ENCODE data around the gene TRAPPC2B.
"Not testable (repeated sequence)": the region's sequence is repeated elsewhere in the genome, so short reads cannot be mapped to it uniquely, and the experiment has no call there.

Gene TRAPPC2B

DNA sequence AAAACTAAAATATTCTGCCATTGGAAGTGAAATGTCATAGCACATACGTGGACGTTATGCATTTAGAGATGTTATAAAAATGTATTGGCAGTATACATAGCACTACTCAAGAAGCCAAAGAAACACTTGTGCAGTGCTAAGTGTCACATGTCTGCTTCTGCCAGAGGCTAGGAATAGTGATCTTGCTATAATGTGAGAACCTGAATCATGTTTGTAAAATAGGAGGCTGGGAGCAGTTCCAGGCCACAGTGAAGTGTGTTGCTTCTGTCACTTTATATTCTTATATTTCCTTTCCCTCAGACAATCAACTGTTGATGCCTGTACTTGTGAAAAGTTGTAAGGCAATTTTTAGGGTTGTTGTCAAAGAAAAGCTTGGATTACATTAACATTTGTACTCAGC, 3.4 kb downstream of the TRAPPC2B start:
- DNase-seq: no peak
- H3K9ac ChIP-seq (ENCODE audit: low read length): no peak overlapping the region
- TF ChIP-seq CTCF (IDR thresholded peaks at IDR 0.05; ENCODE audit: low read length) (no peak), EZH2phosphoT487 (IDR thresholded peaks at IDR 0.05; ENCODE audit: low read length) (no peak), EZH2 (optimal IDR thresholded peaks at IDR 0.05; ENCODE audit: low read depth, low read length) (no peak)
- peaks cover 5% of the 10 kb centered on the region; the same call in 1 of the 2 replicates for H3F3A ChIP-seq (ENCODE audit: insufficient read depth, low read length)
- no peak overlapping the region for H2AFZ ChIP-seq (ENCODE audit: low read length)
- H3K9me2 ChIP-seq (replicated peaks; ENCODE audit: insufficient read depth, low read length): no peaks in the 10 kb centered on the region
- no peaks in the 10 kb centered on the region for H4K20me1 ChIP-seq (ENCODE audit: insufficient read depth, low read length)
- H3K4me3 ChIP-seq (ENCODE audit: low read length): no peak overlapping the region
- no peak overlapping the region for H3K4me2 ChIP-seq (ENCODE audit: low read depth, low read length)
- no peaks in the 10 kb centered on the region for H3K27me3 ChIP-seq (replicated peaks; ENCODE audit: insufficient read depth, low read length)
- H3K4me1 ChIP-seq (ENCODE audit: low read length): no peaks in the 10 kb centered on the region
- peaks cover 7% of the 10 kb centered on the region; the same call in 1 of the 2 replicates for H3K79me2 ChIP-seq (ENCODE audit: low read length)
- H3K27ac ChIP-seq (ENCODE audit: low read length): no peak overlapping the region
- no peaks in the 10 kb centered on the region for H3K9me3 ChIP-seq (replicated peaks; ENCODE audit: insufficient read depth, low read length)
- H3K36me3 ChIP-seq (replicated peaks; ENCODE audit: insufficient read depth, low read length): no peaks in the 10 kb centered on the region

GRCh38 chr19:57374179-57374578, 10.8 kb downstream of the TRAPPC2B start:
- Histone ChIP-seq H3K4me1 (ENCODE audit: low read length) (no peaks in the 10 kb centered on the region), H3K27ac (ENCODE audit: low read length) (no peak overlapping the region), H3F3A (ENCODE audit: insufficient read depth, low read length) (no peaks in the 10 kb centered on the region), H3K9ac (ENCODE audit: low read length) (no peak overlapping the region), H3K9me3 (replicated peaks; ENCODE audit: insufficient read depth, low read length) (no peaks in the 10 kb centered on the region), H3K4me3 (ENCODE audit: low read length) (no peak overlapping the region), H3K9me2 (replicated peaks; ENCODE audit: insufficient read depth, low read length) (no peaks in the 10 kb centered on the region), H3K27me3 (replicated peaks; ENCODE audit: insufficient read depth, low read length) (no peaks in the 10 kb centered on the region), H3K79me2 (ENCODE audit: low read length) (no peaks in the 10 kb centered on the region), H2AFZ (ENCODE audit: low read length) (no peak overlapping the region), H3K4me2 (ENCODE audit: low read depth, low read length) (no peak overlapping the region), H3K36me3 (replicated peaks; ENCODE audit: insufficient read depth, low read length) (no peaks in the 10 kb centered on the region), H4K20me1 (ENCODE audit: insufficient read depth, low read length) (no peaks in the 10 kb centered on the region)
- no peak for DNase-seq
- no peak for TF ChIP-seq CTCF (IDR thresholded peaks at IDR 0.05; ENCODE audit: low read length)
- no peak for TF ChIP-seq EZH2 (optimal IDR thresholded peaks at IDR 0.05; ENCODE audit: low read depth, low read length)
- TF ChIP-seq EZH2phosphoT487 (IDR thresholded peaks at IDR 0.05; ENCODE audit: low read length): no peak

DNA sequence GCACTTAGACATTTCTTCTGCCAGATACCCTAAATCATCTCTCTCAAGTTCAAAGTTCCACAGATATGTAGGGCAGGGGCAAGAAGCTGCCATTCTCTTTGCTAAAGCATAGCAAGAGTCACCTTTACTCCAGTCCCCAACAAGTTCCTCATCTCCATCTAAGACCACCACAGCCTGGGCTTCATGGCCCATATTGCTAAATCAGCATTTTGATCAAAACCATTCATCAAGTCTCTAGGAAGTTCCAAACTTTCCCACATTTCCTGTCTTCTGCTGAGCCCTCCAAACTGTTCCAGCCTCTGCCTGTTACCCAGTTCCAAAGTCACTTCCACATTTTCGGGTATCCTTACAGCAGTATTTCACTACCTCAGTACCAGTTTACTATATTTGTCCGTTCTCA, 11.3 kb downstream of the TRAPPC2B start:
- H3K36me3 ChIP-seq (replicated peaks; ENCODE audit: insufficient read depth, low read length); H3K9me2 ChIP-seq (replicated peaks; ENCODE audit: insufficient read depth, low read length); H3K4me2 ChIP-seq (ENCODE audit: low read depth, low read length); H3F3A ChIP-seq (ENCODE audit: insufficient read depth, low read length); H3K27me3 ChIP-seq (replicated peaks; ENCODE audit: insufficient read depth, low read length); H3K27ac ChIP-seq (ENCODE audit: low read length); H3K4me3 ChIP-seq (ENCODE audit: low read length); H3K9ac ChIP-seq (ENCODE audit: low read length); H3K4me1 ChIP-seq (ENCODE audit: low read length); H3K79me2 ChIP-seq (ENCODE audit: low read length); H2AFZ ChIP-seq (ENCODE audit: low read length); H3K9me3 ChIP-seq (replicated peaks; ENCODE audit: insufficient read depth, low read length); H4K20me1 ChIP-seq (ENCODE audit: insufficient read depth, low read length); DNase-seq: not testable (repeated sequence)

GRCh38 chr19:57376151-57376550, 12.8 kb downstream of the TRAPPC2B start:
- Histone ChIP-seq H3K4me2 (ENCODE audit: low read depth, low read length) (no peak overlapping the region), H3K36me3 (replicated peaks; ENCODE audit: insufficient read depth, low read length) (no peaks in the 10 kb centered on the region), H3K9me2 (replicated peaks; ENCODE audit: insufficient read depth, low read length) (no peaks in the 10 kb centered on the region), H3K79me2 (ENCODE audit: low read length) (no peaks in the 10 kb centered on the region), H3K27ac (ENCODE audit: low read length) (no peak overlapping the region), H3F3A (ENCODE audit: insufficient read depth, low read length) (no peaks in the 10 kb centered on the region), H2AFZ (ENCODE audit: low read length) (no peak overlapping the region), H3K9ac (ENCODE audit: low read length) (no peak overlapping the region), H3K9me3 (replicated peaks; ENCODE audit: insufficient read depth, low read length) (no peaks in the 10 kb centered on the region), H3K27me3 (replicated peaks; ENCODE audit: insufficient read depth, low read length) (no peaks in the 10 kb centered on the region), H3K4me1 (ENCODE audit: low read length) (no peaks in the 10 kb centered on the region), H3K4me3 (ENCODE audit: low read length) (no peak overlapping the region), H4K20me1 (ENCODE audit: insufficient read depth, low read length) (no peaks in the 10 kb centered on the region)
- TF ChIP-seq EZH2phosphoT487 (IDR thresholded peaks at IDR 0.05; ENCODE audit: low read length) (no peak), EZH2 (optimal IDR thresholded peaks at IDR 0.05; ENCODE audit: low read depth, low read length) (no peak)
- no peak for DNase-seq
